Vagina (tissue), 2 donors: ENCODE measurements around the gene COL6A1. TPM values are rescaled to one million over a fixed set of nuclear protein-coding genes. Genes with fewer than 3 reads are reported as not detected.

ENCODE experiments used
- DNase-seq, 2 donors: peaks; one replicate each; pipeline ENCODE4 v3.0.0-alpha.2; 2017; ENCODE audit errors: extremely low spot score in 2 of 2
- H3K27ac ChIP-seq: fragments of 200-600 bp; sonication (generic); one replicate; pipeline ENCODE4 v1.5.1; 2019
- H3K27me3 ChIP-seq: fragments of 200-600 bp; sonication (generic); one replicate; pipeline ENCODE4 v1.5.1; 2019
- H3K36me3 ChIP-seq, 2 donors: fragments of 200-600 bp; sonication (generic); one replicate each; pipeline ENCODE4 v1.5.1; 2017 to 2019
- H3K4me1 ChIP-seq: fragments of 200-600 bp; sonication (generic); one replicate; pipeline ENCODE4 v1.5.1; 2019
- H3K4me3 ChIP-seq, 2 donors: fragments of 200-600 bp; sonication (generic); 1 replicate in 1 of 2; 2 replicates in 1 of 2; pipeline ENCODE4 v1.5.1; 2016 to 2019
- H3K9me3 ChIP-seq: fragments of 200-600 bp; sonication (generic); one replicate; pipeline ENCODE4 v1.5.1; 2019
- POLR2A ChIP-seq, 2 donors: fragments of 450-650 bp; IDR thresholded peaks; one replicate each; pipeline ENCODE4 v1.6.1; 2017; ENCODE audit warnings: antibody characterized with exemption in 2 of 2, mild to moderate bottlenecking in 2 of 2, moderate library complexity in 2 of 2
- POLR2AphosphoS5 ChIP-seq, 2 donors: sonication (generic); formaldehyde crosslinking; IDR thresholded peaks; one replicate each; pipeline ENCODE4 v1.9.0; 2017; ENCODE audit warnings: antibody characterized with exemption in 2 of 2, mild to moderate bottlenecking in 2 of 2, low read depth in 1 of 2; ENCODE audit not compliant: insufficient read depth in 1 of 2
- intact Hi-C: fragments of 100-400 bp; cut with DNase I; formaldehyde crosslinking; loops from one replicate; pipeline ENCODE4 v1.15.1; 2023
- total RNA-seq: library from RNA; depleted of rRNA; stranded (reverse); fragments of >200 nt; gene quantifications from one replicate; pipeline ENCODE4 v1.2.3, GENCODE V29; 2016
- TF ChIP-seq, protein P1 (sequence below), 3 experiments: fragments of 450-650 bp in 2 of 3; fragments of 200-600 bp in 1 of 3; sonication (generic) in 1 of 3; IDR thresholded peaks; one replicate each; pipeline ENCODE4 v1.5.1; 2017 to 2019; ENCODE audit warnings: antibody characterized with exemption in 3 of 3, mild to moderate bottlenecking in 2 of 3, moderate library complexity in 2 of 3

Gene COL6A1
- total RNA-seq, 1 donor from 2014 or later = 520 TPM

DNA sequence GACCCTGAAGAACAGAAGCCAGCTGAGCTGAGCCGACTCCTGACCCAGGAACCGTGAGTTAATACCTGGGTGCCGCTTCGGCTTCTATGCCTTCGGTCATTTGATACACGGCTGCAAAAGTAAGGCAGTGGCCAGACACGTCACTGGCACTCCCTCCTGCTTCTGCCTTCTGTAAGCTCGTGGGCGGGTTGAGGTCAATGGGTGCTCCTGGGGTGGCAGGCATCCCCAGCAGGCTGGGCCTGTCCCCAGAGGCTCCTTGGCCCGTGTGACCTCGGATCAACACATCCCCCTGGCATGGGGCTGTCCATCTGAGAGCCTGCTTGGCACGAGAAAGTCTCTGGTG, 35.7 kb upstream of the COL6A1 start:
- Histone ChIP-seq H3K9me3 (no peaks in the 10 kb centered on the region), H3K27ac (no peak overlapping the region), H3K27me3 (no peaks in the 10 kb centered on the region), H3K4me1 (peaks cover 24% of the 10 kb centered on the region), H3K4me3 (no peak overlapping the region), H3K36me3 (no peaks in the 10 kb centered on the region)
- TF ChIP-seq, protein P1, sequence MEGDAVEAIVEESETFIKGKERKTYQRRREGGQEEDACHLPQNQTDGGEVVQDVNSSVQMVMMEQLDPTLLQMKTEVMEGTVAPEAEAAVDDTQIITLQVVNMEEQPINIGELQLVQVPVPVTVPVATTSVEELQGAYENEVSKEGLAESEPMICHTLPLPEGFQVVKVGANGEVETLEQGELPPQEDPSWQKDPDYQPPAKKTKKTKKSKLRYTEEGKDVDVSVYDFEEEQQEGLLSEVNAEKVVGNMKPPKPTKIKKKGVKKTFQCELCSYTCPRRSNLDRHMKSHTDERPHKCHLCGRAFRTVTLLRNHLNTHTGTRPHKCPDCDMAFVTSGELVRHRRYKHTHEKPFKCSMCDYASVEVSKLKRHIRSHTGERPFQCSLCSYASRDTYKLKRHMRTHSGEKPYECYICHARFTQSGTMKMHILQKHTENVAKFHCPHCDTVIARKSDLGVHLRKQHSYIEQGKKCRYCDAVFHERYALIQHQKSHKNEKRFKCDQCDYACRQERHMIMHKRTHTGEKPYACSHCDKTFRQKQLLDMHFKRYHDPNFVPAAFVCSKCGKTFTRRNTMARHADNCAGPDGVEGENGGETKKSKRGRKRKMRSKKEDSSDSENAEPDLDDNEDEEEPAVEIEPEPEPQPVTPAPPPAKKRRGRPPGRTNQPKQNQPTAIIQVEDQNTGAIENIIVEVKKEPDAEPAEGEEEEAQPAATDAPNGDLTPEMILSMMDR (IDR thresholded peaks at IDR 0.05) = no peak
- no peak for TF ChIP-seq POLR2A (IDR thresholded peaks at IDR 0.05)
- TF ChIP-seq POLR2AphosphoS5 (IDR thresholded peaks at IDR 0.05; ENCODE audit: insufficient read depth in 1 of 2, low read depth in 1 of 2) = no peak
- no peak for DNase-seq
- intact Hi-C loops = no loop called here

DNA sequence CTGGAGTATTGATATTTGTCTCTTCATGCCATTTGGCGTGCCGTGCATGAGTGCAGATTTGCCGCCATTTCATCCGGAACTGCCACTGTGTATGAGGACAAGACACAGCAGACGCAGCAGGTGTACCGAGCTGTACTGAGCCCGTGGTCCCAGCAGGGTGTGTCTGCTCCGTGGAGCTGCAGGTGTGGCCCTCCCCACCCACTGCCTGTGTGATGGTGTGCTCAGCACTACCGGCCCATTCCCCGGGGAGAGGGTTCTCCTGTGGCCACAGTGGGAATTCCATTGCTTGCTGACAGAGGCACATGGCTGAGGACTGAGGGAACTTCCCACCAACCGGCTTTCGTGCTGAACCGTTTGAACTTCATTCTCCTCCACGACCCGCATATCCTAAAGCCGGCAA, 34.3 kb upstream of the COL6A1 start:
- no peak overlapping the region for H3K27ac ChIP-seq
- DNase-seq = no peak
- H3K4me1 ChIP-seq = peaks cover 30% of the 10 kb centered on the region
- intact Hi-C loops = no loop called here
- H3K4me3 ChIP-seq = no peak overlapping the region
- no peaks in the 10 kb centered on the region for H3K36me3 ChIP-seq
- H3K27me3 ChIP-seq = no peaks in the 10 kb centered on the region
- TF ChIP-seq, protein P1 (IDR thresholded peaks at IDR 0.05) = no peak
- TF ChIP-seq POLR2A (IDR thresholded peaks at IDR 0.05) (no peak), POLR2AphosphoS5 (IDR thresholded peaks at IDR 0.05; ENCODE audit: insufficient read depth in 1 of 2, low read depth in 1 of 2) (no peak)
- H3K9me3 ChIP-seq = no peaks in the 10 kb centered on the region

DNA sequence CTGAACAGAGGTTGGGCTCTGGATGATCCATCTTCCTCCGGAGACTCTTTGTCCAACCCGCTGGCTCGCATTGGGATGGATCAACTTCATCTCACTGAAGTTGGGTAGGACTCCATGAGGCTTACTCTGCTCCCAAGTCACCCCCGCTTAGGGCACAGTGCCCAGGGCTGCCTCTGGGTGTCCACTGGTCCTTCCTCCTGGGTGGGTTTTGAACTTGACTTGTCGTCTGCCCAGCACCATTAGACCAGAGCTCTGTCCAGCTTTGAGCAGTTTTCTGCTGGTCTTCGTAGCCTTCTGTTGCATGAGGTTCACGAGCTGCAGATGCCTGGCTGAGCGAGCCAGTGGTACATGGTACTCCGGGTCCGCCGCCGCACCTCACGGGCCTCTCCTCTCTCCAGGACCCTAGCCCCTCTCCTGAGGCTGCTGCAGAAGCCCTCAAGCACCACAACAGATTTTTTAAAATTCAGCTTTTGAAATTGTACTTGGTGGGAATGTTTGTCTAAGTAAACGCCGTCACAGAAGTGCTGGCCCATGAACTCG, 33.8 kb upstream of the COL6A1 start:
- no peaks in the 10 kb centered on the region for H3K27me3 ChIP-seq
- H3K36me3 ChIP-seq = no peaks in the 10 kb centered on the region
- intact Hi-C loops = no loop called here
- no peaks in the 10 kb centered on the region for H3K9me3 ChIP-seq
- H3K4me3 ChIP-seq = no peak overlapping the region
- no peak for DNase-seq
- peaks cover 32% of the 10 kb centered on the region for H3K4me1 ChIP-seq
- no peak for TF ChIP-seq POLR2A (IDR thresholded peaks at IDR 0.05)
- TF ChIP-seq, protein P1 (IDR thresholded peaks at IDR 0.05) = no peak
- no peak for TF ChIP-seq POLR2AphosphoS5 (IDR thresholded peaks at IDR 0.05; ENCODE audit: insufficient read depth in 1 of 2, low read depth in 1 of 2)
- no peak overlapping the region for H3K27ac ChIP-seq

DNA sequence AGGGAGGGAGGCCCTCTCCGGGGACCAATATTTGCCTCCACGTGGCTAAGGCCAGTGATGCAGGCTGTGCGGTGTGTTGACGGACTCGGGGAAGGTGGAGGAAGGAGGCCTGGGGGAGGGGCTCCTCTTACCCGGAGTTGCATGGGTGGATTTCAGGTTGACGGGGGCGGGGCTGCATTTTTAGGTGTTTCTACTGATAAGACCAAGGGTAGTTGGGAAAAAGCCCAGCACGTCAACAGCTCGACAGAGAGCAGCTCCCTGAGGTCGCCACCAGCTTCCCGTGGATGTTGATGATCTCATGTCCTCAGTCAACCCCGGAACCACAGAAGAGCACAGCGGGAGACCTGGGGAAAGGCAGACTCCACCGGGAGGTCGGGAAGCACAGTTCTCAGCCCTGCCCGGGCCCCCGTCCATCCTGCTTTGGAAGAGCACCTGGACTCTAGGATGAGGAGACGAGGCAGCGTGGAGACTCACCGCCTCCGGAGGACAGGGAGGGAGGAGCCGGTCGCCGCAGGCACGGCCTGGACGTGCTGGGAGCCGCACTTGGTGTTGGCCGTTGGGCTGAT, 32.9 kb upstream of the COL6A1 start:
- no peak overlapping the region for H3K4me3 ChIP-seq
- no peaks in the 10 kb centered on the region for H3K9me3 ChIP-seq
- H3K4me1 ChIP-seq = peaks cover 41% of the 10 kb centered on the region
- TF ChIP-seq, protein P1 (IDR thresholded peaks at IDR 0.05) = no peak
- no peak for TF ChIP-seq POLR2A (IDR thresholded peaks at IDR 0.05)
- TF ChIP-seq POLR2AphosphoS5 (IDR thresholded peaks at IDR 0.05; ENCODE audit: insufficient read depth in 1 of 2, low read depth in 1 of 2) = no peak
- intact Hi-C loops = no loop called here
- no peak overlapping the region for H3K27ac ChIP-seq
- no peaks in the 10 kb centered on the region for H3K27me3 ChIP-seq
- no peak for DNase-seq
- no peaks in the 10 kb centered on the region for H3K36me3 ChIP-seq

DNA sequence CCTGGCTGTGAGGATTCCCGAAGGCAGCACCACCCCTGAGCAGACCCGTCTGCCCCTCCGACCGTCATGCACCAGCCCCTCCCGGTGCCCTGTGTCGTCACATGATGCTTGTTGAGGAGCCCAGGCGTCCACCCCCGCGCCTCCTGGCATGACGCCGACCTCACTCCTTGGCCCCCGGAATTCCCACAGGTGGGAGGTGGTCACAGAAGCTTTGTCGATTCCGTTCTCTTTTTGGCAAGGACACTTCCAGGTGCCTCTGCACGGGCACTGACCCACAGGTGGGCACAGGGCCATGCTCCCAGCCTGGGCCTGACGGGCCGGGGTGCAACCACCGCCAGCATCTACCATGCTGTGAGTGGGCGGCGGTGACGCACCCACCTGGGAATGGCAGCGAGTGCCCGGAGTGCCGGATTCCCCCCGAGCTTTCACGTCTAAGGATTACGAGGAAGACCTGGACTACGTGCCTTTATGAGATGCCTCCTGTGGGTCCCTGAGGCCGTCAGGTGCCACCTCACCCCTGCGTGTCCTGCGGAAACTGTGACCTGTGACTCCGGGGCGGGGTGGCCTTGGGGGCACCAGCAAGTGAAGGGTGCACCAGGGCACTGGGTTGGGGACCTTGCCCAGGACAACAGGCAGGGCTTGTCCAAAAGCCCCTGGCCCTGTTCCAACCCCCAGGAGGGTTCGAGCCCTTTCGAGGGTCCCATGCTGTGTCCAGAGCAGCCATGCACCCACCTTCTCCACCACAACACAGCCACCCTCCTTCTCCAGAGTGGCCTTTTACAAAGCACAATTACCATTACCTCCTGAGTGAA, 31.4 kb upstream of the COL6A1 start:
- intact Hi-C loops = no loop called here
- Histone ChIP-seq H3K9me3 (no peaks in the 10 kb centered on the region), H3K27ac (peak overlapping the region; percentile 70), H3K4me3 (peak overlapping the region in 1 of 2 donors; percentile 20), H3K27me3 (no peaks in the 10 kb centered on the region), H3K36me3 (no peaks in the 10 kb centered on the region), H3K4me1 (peaks cover 48% of the 10 kb centered on the region)
- no peak for DNase-seq
- TF ChIP-seq POLR2A (IDR thresholded peaks at IDR 0.05) (no peak), POLR2AphosphoS5 (IDR thresholded peaks at IDR 0.05; ENCODE audit: insufficient read depth in 1 of 2, low read depth in 1 of 2) (peak in 1 of 2 donors; percentile 6)
- TF ChIP-seq, protein P1 (IDR thresholded peaks at IDR 0.05) = no peak
